Measurements from ENCODE around the gene PLET1. TPM values are rescaled to one million over a fixed set of nuclear protein-coding genes. Genes with fewer than 3 reads are reported as not detected.

PLET1 gene
- total and polyA plus RNA-seq, 9 of the 15 experiments (the other 6 are each of a cell fraction or from before 2014, with no cell fraction given), result not detected

DNA sequence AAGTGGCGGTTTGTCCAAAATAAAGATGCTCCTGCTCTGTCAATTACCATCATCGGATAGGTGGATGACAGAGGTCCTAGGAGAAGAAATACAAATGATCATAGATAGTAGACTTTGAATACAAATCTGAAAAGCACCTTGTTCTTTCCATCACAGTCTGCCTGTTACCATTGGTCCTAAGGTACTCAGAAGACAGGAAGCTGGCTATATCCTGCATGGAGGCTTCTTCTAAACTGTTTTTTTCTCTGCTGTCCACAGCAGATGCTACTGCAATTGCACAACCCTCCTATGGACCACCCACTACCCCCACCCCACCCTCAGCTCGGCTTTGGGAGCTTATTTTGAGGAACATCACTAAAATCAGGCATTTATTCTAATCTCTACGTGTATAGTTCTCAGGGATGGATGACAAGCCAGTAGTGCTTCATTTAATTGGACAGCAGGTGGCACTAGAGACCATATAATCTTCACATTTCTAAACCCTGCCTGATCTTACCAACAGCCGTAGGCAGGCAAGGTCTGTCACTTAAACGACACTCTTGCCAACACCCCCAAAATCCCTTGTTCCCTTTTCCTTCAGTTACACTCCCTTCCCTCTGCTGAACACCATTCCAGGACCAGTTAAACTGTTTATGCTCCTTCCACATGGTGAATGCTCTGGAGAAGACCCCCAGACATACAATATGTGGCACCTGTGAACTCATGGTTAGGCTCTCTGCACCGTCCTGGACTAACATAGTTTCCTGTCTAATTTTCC is 41.0 kb downstream of the PLET1 start:
- H3K36me3 ChIP-seq (ENCODE audit: control insufficient read depth, insufficient read depth, low read length), result no peaks in the 10 kb centered on the region
- in situ Hi-C loops (cut with MboI) (loop anchor here (5.0 to 10.0 kb wide), 3 partner anchors 63 to 615 kb away; partner anchors contain the start of gene SIK2), intact Hi-C loops (cut with micrococcal nuclease) (loop anchor here (1.0 to 5.0 kb wide), 4 partner anchors 61 to 1068 kb away; no protein-coding TSS in a partner anchor)
- peak; percentile 99 for ATAC-seq
- H3K27me3 ChIP-seq (ENCODE audit: control insufficient read depth in 2 of 2, insufficient read depth in 2 of 2, low read length in 2 of 2), result no peaks in the 10 kb centered on the region
- H2AFZ ChIP-seq (ENCODE audit: low read depth, low read length), result peak overlapping the region; percentile 46; the same call in 1 of the 2 replicates
- ChIA-PET CTCF (ENCODE audit: low intra/inter-chr PET ratio) (interaction anchor here (0.9 to 4.8 kb wide), 4 partner anchors 57 to 1070 kb away, joined by 3 to 95 read pairs (median 7); no protein-coding TSS in a partner anchor), POLR2A (interaction anchor here (0.6 to 1.2 kb wide), 2 partner anchors 46 to 64 kb away, joined by 3 to 4 read pairs; no protein-coding TSS in a partner anchor)
- H4K20me1 ChIP-seq (replicated peaks; ENCODE audit: control insufficient read depth, insufficient read depth, low read length), result no peaks in the 10 kb centered on the region
- peak; percentile 81 for FAIRE-seq
- H3K9me3 ChIP-seq (replicated peaks; ENCODE audit: control insufficient read depth, insufficient read depth, low read depth, low read length), result no peaks in the 10 kb centered on the region
- peaks cover 0 to 4% of the 10 kb centered on the region in 2 experiments; a peak in 1 of 5 replicates for H3K4me1 ChIP-seq (replicated peaks in 1 of 2; ENCODE audit: control insufficient read depth in 2 of 2, insufficient read depth in 2 of 2, low read length in 2 of 2)
- no peak overlapping the region for H3K9ac ChIP-seq (ENCODE audit: insufficient read depth in 1 of 2, low read depth in 2 of 2, low read length in 2 of 2)
- DNase-seq (ENCODE audit: extremely low read depth in 1 of 4, low spot score in 3 of 4), result peak; percentile 66 to 84 (median 72)
- 18% methylated on average over 7 of the region's 7 CpGs for WGBS (ENCODE audit: insufficient coverage, low coverage, missing lambda C conversion rate)
- BruUV-seq (replicated peaks), result no TSS peak
- no peak overlapping the region for H3K4me3 ChIP-seq
- no peak overlapping the region for H3K4me2 ChIP-seq (ENCODE audit: insufficient read depth, low read length)
- H3K27ac ChIP-seq (ENCODE audit: extremely low read depth, low read depth, low read length), result no peak overlapping the region
- no peaks in the 10 kb centered on the region for H3K9me1 ChIP-seq (ENCODE audit: control insufficient read depth, insufficient read depth, low read length)
- no peaks in the 10 kb centered on the region for H3K79me2 ChIP-seq (ENCODE audit: control insufficient read depth, insufficient read depth, low read length)
- TF ChIP-seq, protein P1, sequence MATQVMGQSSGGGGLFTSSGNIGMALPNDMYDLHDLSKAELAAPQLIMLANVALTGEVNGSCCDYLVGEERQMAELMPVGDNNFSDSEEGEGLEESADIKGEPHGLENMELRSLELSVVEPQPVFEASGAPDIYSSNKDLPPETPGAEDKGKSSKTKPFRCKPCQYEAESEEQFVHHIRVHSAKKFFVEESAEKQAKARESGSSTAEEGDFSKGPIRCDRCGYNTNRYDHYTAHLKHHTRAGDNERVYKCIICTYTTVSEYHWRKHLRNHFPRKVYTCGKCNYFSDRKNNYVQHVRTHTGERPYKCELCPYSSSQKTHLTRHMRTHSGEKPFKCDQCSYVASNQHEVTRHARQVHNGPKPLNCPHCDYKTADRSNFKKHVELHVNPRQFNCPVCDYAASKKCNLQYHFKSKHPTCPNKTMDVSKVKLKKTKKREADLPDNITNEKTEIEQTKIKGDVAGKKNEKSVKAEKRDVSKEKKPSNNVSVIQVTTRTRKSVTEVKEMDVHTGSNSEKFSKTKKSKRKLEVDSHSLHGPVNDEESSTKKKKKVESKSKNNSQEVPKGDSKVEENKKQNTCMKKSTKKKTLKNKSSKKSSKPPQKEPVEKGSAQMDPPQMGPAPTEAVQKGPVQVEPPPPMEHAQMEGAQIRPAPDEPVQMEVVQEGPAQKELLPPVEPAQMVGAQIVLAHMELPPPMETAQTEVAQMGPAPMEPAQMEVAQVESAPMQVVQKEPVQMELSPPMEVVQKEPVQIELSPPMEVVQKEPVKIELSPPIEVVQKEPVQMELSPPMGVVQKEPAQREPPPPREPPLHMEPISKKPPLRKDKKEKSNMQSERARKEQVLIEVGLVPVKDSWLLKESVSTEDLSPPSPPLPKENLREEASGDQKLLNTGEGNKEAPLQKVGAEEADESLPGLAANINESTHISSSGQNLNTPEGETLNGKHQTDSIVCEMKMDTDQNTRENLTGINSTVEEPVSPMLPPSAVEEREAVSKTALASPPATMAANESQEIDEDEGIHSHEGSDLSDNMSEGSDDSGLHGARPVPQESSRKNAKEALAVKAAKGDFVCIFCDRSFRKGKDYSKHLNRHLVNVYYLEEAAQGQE (IDR thresholded peaks at IDR 0.05; ENCODE audit: borderline replicate concordance), result peak; percentile 92
- TF ChIP-seq, protein P1 (CRISPR knock-in tag; IDR thresholded peaks at IDR 0.05; ENCODE audit: low read depth), result no peak
- TF ChIP-seq L3MBTL2 (IDR thresholded peaks at IDR 0.05), result no peak
- TF ChIP-seq, protein P2, sequence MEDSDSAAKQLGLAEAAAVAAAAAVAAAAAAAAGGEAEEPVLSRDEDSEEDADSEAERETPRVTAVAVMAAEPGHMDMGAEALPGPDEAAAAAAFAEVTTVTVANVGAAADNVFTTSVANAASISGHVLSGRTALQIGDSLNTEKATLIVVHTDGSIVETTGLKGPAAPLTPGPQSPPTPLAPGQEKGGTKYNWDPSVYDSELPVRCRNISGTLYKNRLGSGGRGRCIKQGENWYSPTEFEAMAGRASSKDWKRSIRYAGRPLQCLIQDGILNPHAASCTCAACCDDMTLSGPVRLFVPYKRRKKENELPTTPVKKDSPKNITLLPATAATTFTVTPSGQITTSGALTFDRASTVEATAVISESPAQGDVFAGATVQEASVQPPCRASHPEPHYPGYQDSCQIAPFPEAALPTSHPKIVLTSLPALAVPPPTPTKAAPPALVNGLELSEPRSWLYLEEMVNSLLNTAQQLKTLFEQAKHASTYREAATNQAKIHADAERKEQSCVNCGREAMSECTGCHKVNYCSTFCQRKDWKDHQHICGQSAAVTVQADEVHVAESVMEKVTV (CRISPR knock-in tag; IDR thresholded peaks at IDR 0.05), result peak; percentile 91
- TF ChIP-seq SMC3 (conservative IDR thresholded peaks at IDR 0.05; ENCODE audit: insufficient read depth, low read depth, low read length), result peak; percentile 79
- TF ChIP-seq CREM (IDR thresholded peaks at IDR 0.05; ENCODE audit: low read depth), result 0 out of 2 replicates have a peak, but pooled peaks have one; percentile 26
- peak; percentile 92 to 96 for TF ChIP-seq RAD21 (CRISPR knock-in tag; conservative IDR thresholded peaks at IDR 0.05 in 1 of 2, IDR thresholded peaks at IDR 0.05 in 1 of 2)
- no peak for TF ChIP-seq RBM15 (IDR thresholded peaks at IDR 0.05; ENCODE audit: insufficient read depth, low read length)
- no peak for TF ChIP-seq NELFE (IDR thresholded peaks at IDR 0.05; ENCODE audit: insufficient read depth, insufficient read length)
